Testis (tissue), 3 donors: Measurements from ENCODE around the gene DENND6B. TPM values are rescaled to one million over a fixed set of nuclear protein-coding genes. Genes with fewer than 3 reads are reported as not detected.

Experiments
- DNase-seq: peaks from one replicate; pipeline ENCODE4 v3.0.0-alpha.2; 2019
- H3K27ac ChIP-seq, 2 donors: fragments of 200-600 bp; sonication (generic); one replicate each; pipeline ENCODE4 v1.5.1; 2019
- H3K27me3 ChIP-seq: fragments of 200-600 bp; sonication (generic); one replicate; pipeline ENCODE4 v1.5.1; 2019
- H3K36me3 ChIP-seq: fragments of 200-600 bp; sonication (generic); one replicate; pipeline ENCODE4 v1.5.1; 2017; ENCODE audit warnings: low read depth; ENCODE audit errors: missing control alignments
- H3K4me1 ChIP-seq: fragments of 200-600 bp; sonication (generic); one replicate; pipeline ENCODE4 v1.5.1; 2019
- H3K4me3 ChIP-seq, 2 donors: fragments of 200-600 bp; sonication (generic); one replicate each; pipeline ENCODE4 v1.5.1; 2017 to 2019
- H3K9me3 ChIP-seq: fragments of 200-600 bp; sonication (generic); one replicate; pipeline ENCODE4 v1.5.1; 2017
- CTCF ChIP-seq, 3 experiments: fragments of 450-650 bp in 2 of 3; fragments of 200-600 bp in 1 of 3; sonication (generic) in 1 of 3; IDR thresholded peaks; one replicate each; pipeline ENCODE4 v1.5.1; 2016 to 2019; ENCODE audit warnings: antibody characterized with exemption in 3 of 3, mild to moderate bottlenecking in 2 of 3, moderate library complexity in 1 of 3
- POLR2A ChIP-seq: fragments of 450-650 bp; IDR thresholded peaks from one replicate; pipeline ENCODE4 v1.6.1; 2017; ENCODE audit warnings: antibody characterized with exemption, mild to moderate bottlenecking, moderate library complexity
- WGBS, 2 donors: methylation state at CpG; one replicate each; pipeline ENCODE4 v1.1.5; 2018; 5-methylcytosine and 5-hydroxymethylcytosine counted together
- intact Hi-C: fragments of 100-400 bp; cut with DNase I; formaldehyde crosslinking; loops from one replicate; pipeline ENCODE4 v1.15.1; 2023; ENCODE audit warnings: low total_unique reads
- polyA plus RNA-seq: library from polyadenylated mRNA; stranded (reverse); fragments of 350-450 nt; fragmentation: Illumina TruSeq; extraction: RNeasy Lipid Tissue Mini Kit (QIAGEN cat#74804); gene quantifications from one replicate; pipeline ENCODE4 v1.2.3, GENCODE V29; 2014; ENCODE audit warnings: low read depth, low replicate concordance; ENCODE audit not compliant: insufficient read depth
- total RNA-seq, 2 donors: library from RNA; depleted of rRNA; stranded (reverse); fragments of >200 nt; gene quantifications; one replicate each; pipeline ENCODE4 v1.2.3, GENCODE V29; 2016

DENND6B gene
- total and polyA plus RNA-seq, 3 donors from 2014 or later = 17.1 to 22.0 (median 18.0) TPM

DNA sequence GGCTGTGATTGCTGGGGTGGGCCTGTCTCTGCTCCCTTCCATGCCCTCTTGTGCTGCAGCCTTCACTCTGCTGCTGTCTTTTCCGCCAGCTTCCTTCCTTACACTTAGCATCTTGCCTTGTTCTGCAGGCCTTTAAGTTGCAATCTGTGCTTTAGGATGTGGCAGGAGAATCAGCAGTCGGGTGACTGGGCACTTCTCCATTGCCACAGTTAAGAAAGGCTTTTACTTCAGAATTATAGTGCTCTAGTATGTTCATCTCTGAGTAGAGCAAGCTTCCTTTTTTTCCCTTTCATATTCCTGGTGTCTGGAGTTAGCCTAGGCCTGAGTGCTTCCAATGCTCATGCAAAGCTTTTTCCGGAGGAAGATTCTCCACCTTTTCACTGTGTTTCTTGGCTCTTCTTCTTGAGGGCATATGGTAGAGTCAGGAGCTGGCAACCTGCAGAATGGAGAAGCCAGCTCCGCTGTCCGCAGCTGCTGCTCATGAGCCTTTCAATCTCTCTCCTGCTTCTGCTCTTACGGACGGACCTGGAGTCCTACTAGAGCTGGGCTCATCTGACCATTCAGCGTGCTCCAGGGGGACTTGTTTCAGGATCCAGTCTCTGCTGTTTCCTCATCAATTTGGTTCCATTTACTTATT, 36.5 kb upstream of the DENND6B start:
- no peak for TF ChIP-seq POLR2A
- no peak for TF ChIP-seq CTCF (IDR thresholded peaks at IDR 0.05)
- no peak overlapping the region for H3K27ac ChIP-seq
- peaks cover 36% of the 10 kb centered on the region for H3K4me1 ChIP-seq
- H3K36me3 ChIP-seq = no peaks in the 10 kb centered on the region
- no peaks in the 10 kb centered on the region for H3K9me3 ChIP-seq
- 75 to 78% methylated on average over 8 of the region's 8 CpGs for WGBS, 2 donors
- no peak for DNase-seq
- H3K4me3 ChIP-seq = no peak overlapping the region
- no peaks in the 10 kb centered on the region for H3K27me3 ChIP-seq
- intact Hi-C loops = no loop called here

GRCh38 chr22:50361688-50362087, 34.9 kb upstream of the DENND6B start:
- no peak overlapping the region for H3K27ac ChIP-seq
- H3K4me1 ChIP-seq = peaks cover 26% of the 10 kb centered on the region
- intact Hi-C loops = no loop called here
- no peaks in the 10 kb centered on the region for H3K27me3 ChIP-seq
- no peaks in the 10 kb centered on the region for H3K36me3 ChIP-seq
- TF ChIP-seq CTCF (IDR thresholded peaks at IDR 0.05) (no peak), POLR2A (no peak)
- DNase-seq = no peak
- no peaks in the 10 kb centered on the region for H3K9me3 ChIP-seq
- 95 to 98% methylated on average over 5 of the region's 5 CpGs for WGBS, 2 donors
- no peak overlapping the region for H3K4me3 ChIP-seq

DNA sequence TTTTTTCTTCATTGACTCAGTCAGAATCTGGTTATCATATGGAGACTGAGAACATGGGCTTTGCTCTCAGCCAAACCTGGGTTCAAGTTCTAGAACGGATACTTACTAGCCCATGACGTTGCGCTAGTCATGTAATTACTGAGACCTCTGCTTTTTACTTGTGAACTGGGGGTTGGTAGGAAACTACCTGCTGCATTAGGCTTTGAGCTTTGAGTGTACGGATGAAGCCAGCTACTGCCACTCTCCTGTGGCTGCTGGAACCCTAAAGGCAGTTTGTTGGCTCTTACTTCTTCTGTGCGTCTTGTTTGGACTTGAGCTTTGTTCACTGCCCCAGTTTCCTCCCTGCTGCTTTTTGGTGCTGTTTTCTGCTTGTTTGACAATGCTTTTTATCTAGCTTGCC, 34.4 kb upstream of the DENND6B start:
- TF ChIP-seq POLR2A = no peak
- no peak for TF ChIP-seq CTCF (IDR thresholded peaks at IDR 0.05)
- intact Hi-C loops = no loop called here
- Histone ChIP-seq H3K9me3 (no peaks in the 10 kb centered on the region), H3K4me3 (no peak overlapping the region), H3K4me1 (peaks cover 21% of the 10 kb centered on the region), H3K36me3 (no peaks in the 10 kb centered on the region), H3K27me3 (no peaks in the 10 kb centered on the region), H3K27ac (no peak overlapping the region)
- DNase-seq = no peak
- 87 to 88% methylated on average over 5 of the region's 5 CpGs for WGBS, 2 donors

DNA sequence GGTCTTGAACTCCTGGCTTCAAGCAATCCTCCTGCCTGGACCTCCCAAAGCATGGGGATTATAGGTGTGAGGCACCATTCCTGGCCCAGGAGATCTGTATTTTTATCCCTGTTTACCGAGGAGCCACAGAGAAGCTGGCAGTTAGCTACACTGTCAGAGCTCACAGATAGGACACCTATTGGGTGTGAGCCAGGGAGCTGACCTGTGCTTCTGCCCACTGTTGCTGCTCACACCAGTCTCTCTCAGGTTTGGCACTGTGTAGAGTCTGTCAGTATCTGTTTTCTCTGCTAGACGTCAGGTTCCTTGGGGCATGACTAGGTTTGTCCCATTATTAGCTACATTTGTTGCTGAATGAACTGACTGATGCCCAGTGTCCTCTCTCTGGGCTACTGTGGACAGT, 33.8 kb upstream of the DENND6B start:
- DNase-seq = peak; percentile 73

More for the DNA sequence above, 33.8 kb upstream of the DENND6B start:
- Histone ChIP-seq H3K4me3 (no peak overlapping the region), H3K4me1 (peaks cover 15% of the 10 kb centered on the region), H3K9me3 (no peaks in the 10 kb centered on the region), H3K36me3 (no peaks in the 10 kb centered on the region), H3K27me3 (no peaks in the 10 kb centered on the region), H3K27ac (peak overlapping the region; percentile 5 to 19)
- intact Hi-C loops = no loop called here
- TF ChIP-seq CTCF (IDR thresholded peaks at IDR 0.05) = no peak
- no peak for TF ChIP-seq POLR2A
- WGBS, 2 donors = 55 to 85% methylated on average over 2 of the region's 2 CpGs
